Tongue (tissue), 2 donors: ENCODE data around the gene NAPB. TPM values are rescaled to one million over a fixed set of nuclear protein-coding genes. Genes with fewer than 3 reads are reported as not detected.
"Not testable (repeated sequence)": the region's sequence is repeated elsewhere in the genome, so short reads cannot be mapped to it uniquely, and the experiment has no call there.

Experiments used
- DNase-seq: peaks from one replicate; pipeline ENCODE4 v3.0.0-alpha.2; 2015
- total RNA-seq: library from RNA; depleted of rRNA; stranded (reverse); fragments of >200 nt; gene quantifications from one replicate; pipeline ENCODE4 v1.2.3, GENCODE V29; 2014

Gene NAPB
- total RNA-seq, 1 donor from 2014 or later: 23.7 TPM

- DNase-seq: no peak
Measured at GRCh38 chr20:23367770-23368169, 53.5 kb downstream of the NAPB start.

DNA sequence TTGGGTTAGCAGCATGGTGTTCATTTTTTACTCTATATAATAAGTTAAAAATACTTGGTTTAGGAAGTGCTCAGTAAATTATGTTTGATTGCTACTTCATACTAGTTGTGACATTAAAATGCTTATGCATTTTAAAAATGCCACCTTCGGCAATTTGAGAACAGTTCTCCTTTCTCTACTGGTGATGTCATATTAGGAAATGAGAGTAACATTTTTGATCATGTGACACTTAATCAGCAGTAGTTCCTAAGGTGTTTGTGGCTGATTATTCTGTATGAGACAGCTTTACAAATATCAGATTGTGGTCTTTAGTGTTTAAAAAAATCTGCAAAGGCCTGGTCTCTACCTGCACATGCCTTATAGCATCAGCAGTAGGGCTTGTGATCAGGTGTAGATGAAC lies 54.9 kb downstream of the NAPB start:
- DNase-seq: no peak

DNA sequence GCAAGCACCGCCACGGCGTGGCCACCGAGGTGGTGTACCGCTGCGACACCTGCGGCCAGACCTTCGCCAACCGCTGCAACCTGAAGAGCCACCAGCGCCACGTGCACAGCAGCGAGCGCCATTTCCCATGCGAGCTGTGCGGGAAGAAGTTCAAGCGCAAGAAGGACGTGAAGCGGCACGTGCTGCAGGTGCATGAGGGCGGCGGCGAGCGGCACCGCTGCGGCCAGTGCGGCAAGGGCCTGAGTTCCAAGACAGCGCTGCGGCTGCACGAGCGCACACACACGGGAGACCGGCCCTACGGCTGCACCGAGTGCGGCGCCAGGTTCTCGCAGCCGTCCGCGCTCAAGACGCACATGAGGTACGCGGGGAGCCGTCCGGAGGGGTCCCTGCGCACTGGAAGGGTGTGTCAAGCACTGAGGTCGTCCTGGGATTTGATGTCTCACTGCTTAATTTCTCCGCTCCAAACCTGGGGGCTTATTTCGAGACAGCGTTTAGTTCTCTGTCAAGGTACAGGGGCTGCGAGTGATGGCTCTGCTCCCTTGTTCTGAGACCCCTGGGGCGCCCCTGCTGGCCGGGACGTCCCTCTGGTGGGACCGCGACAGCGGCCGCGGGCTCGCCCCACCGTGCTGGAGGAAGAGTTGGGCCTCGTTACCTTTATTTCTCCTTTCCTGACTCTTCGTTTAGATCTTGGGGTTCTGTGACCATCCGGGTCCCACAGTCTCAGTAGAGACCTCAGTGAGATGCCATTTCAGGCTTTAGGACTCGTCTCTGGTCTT lies 55.7 kb downstream of the NAPB start:
- DNase-seq: no peak

DNA sequence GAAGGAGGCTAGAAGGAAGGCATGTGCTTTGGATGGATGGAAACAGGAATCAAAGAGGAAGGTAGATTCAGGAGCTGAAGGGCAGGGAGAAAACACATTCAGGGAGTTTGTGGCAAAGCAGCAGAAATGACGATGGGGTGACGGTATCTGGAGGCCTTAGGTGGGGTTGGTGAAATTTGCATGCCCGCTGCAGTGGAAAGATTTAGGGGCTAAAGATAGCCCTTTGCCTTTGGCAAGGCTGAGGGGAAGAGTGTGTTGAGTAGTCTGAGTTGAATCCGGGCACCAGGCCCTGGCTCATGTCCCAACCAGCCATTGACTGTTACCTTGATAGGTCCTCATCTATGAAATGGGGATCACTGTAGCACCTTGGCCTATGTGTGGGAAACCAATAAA lies 58.0 kb downstream of the NAPB start:
- no peak for DNase-seq

DNA sequence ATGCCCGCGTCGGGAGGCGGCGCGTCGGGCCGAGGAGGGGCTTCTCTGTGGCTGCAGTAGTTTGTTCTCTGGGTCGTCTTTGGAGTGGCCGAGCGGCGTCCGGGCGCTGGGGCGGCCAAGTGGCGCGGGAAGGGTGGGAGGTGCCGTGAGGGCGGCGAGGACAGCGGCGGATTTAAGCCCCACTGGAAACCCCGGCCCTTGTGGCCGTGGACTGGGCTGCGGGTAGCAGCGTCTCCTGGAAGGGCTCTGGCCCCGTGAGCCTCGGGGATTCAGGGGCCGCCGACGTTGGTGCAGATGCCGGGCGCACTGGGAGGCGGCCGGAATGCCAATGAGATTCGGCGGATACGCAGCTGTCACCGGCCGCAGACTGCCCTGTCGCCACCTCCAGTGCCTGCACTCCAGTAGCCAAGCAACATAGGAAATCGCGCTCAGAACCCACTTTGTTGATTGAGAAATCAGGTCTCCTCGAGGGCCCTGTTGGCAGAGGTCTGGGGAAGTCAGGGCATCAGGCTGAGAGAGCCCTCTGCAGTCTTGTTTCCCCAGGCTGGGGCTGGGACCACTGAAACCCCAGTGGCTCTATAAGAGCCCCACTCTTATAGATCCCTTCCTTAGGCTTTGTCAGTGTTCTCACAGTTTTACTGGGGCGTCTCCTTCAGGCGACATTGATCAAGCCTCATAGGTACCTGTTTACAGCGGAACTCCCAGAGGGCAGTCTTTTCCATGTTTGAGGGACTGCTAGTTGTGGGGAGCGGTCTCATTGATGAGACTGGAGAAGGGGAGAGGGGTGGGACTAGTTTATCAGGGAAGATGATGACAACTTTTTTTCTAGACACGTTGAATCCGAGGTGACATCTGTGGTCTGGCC lies 58.7 kb downstream of the NAPB start:
- DNase-seq: peak; percentile 61

DNA sequence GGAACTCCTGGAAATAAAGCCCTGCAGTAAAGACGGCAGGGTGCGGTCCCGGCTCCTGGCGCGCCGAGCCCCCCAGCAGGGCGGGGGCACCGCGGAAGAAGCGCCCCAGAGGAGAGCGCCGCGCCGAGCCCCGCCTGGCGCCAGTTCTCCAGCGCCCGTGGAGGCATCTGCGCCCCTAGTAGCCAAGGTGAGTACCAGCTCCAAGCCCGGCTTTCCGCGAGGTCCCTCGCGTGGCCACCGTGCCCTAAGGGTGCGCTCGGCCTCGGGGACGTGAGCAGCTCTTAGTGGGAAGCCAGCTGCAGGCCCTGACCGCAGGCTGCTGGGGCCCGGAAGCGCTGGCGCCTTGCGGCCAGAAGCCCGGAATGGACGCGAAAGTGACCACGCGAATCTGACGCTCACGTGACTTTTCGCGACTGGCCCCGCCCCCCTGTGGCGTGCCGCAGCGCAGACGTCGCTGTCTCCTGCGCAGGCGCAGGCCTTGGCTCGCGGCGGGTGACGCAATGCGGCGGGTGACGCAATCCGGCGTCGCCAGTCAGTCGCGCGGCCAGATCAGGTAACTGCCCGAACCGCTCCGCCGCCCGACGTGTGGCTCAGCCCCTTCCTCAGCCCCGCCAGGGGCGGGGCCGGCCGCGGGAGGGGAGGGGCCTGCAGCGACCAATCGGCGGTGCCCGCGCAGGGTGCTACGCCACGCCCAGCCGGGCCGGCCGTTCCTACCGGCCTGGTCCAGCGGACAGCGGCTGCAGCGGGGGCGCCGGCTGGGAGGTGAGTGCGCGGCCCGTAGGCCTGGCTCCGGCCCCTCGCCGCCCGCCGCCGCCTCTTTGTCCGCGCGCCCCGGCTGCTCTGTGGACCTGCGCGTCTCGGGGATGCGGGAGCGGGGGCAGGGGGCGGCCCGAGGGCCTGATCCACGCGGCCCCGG lies 59.6 kb downstream of the NAPB start, which contains the start of gene GZF1:
TSS of gene GZF1 (plus strand) at position 707 of the 916 bp plus-strand sequence. CDS start 2,202 bp downstream, outside the sequence.
- DNase-seq: peak; percentile 99

DNA sequence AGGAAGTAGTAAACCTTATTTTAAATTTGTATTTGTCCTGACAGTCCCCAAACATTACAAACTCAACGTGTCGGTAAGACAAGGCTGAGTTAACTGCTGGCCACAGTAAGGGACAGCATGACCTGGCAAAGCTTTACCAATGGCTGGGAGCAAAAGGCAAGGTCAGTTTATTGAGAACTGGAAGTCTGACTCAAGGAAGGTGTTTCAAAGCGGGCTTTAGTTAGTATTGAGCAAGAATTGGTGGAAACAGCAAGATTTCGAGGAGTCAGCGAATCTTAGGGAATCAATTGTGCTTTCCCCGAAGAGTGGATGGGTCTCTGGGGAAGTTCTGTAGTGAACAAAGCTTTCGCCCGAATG lies 60.2 kb downstream of the NAPB start:
- DNase-seq: no peak

- DNase-seq: no peak
Measured at GRCh38 chr20:23360531-23360930, 60.8 kb downstream of the NAPB start.

GRCh38 chr20:23358923-23359593 lies 62.2 kb downstream of the NAPB start:
- DNase-seq: no peak

GRCh38 chr20:23358563-23358906 lies 62.8 kb downstream of the NAPB start:
- DNase-seq: no peak

- peak; percentile 99 for DNase-seq
Measured at GRCh38 chr20:23357767-23358562, 63.3 kb downstream of the NAPB start.

DNA sequence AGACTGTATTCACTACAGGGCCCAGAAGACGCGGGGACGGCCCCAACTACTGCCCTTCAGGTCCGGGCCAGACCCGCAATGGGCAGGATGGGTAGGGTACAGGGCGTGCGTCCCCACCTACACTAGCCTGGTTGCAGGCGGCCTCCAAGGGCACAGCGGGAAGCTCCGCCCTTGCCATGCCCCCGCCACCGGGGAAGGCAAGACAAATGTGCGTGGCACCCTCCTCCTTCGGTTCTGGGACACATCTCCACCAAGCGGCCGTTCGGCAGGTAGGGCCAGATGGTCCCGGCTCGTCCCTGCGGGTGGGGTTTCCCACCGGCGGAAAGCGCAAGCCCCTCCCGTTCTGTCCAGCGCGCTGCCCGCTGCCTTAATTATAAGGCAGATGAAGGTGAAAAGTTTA lies 65.1 kb downstream of the NAPB start:
- no peak for DNase-seq

DNA sequence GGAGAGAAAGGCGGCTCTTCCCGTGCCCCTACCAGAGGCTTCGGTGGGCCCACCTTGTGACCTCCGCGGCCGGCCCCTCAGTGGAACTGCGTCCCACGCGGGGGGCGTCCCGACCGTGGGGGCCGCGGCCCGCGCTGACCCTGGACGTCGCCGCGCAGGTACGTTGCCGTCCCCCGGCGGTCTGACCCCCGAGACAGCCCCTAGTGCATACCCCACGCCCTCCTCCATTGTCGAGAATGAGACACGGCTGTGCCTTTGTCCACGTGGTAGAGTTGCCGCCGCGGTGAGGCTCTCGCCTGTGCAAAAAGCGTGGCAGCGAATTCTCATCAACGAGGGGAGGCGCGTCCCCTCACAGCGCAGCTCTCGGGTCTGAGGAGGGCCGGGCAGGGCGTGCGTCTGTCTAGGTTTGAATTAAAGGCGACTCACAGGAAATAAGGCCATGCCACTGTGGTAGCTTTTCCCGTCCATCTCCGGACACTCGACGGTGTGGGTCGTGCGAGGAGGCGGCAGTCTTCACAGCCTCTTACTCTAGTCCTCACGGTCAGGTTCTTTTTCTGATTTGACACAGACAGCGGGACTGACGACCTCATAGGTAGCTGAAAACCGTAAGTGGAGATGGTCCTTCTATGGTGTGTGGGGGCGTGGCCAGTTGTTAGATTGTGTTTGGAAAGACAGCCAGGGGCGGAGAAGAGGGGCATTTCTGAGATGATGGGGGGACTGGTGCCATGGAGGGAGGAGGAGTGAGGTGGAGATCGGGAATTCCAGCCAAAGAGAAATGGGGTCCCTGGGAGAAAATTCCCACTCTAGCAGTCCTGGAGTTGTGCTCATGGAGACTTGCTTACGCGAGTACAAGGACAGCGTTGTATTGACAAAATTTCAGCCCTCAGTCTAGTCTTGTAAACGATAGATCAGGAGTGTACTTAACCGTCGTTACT lies 70.1 kb downstream of the NAPB start:
- DNase-seq: peak; percentile 73

- DNase-seq: peak; percentile 99
Measured at GRCh38 chr20:23350196-23350903, 70.9 kb downstream of the NAPB start, which contains the start of gene NXT1. TSS of gene NXT1 (plus strand) at chr20:23350791. CDS start at chr20:23354042, 3,251 bp downstream.

DNA sequence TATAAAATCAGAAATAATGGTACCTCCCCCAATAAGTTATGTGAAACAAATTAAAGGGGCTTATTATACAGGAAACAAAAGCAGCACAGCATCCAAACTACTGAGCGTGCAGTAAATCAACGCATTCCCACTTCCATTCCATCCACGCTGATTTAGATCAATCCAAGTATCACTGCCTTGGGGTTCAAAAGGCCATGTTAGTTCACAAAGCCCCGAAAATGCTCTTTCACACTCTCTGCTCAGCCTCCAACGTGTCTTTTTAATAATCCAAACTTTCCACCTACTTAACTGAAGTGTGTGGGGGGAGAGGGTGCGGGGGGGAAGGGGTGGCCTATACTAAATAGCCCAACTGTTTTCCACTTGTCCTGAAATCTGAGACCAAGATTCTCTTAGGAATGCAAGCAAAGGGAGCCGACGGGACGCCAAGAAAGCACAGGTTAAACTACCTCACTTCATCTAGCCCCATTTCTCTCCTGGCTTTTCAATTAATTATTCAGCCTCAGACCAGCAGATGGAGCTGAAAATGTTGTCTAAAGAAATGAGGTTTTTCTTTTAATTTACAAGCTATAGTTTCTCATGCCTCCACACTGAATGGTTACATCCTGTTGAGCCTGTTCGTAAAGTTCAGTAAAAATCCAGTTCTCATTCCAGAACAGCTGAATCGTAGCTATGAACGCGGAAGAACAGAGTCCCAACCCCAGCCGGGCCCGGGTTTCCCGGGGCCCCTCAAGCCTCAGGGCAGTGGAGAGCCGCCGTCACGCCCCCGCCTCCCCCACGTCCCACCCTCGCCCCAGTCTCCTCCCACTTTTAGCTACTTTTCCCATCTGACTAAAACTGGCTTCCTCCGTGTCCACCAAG lies 71.7 kb downstream of the NAPB start:
- peak; percentile 94 for DNase-seq

DNA sequence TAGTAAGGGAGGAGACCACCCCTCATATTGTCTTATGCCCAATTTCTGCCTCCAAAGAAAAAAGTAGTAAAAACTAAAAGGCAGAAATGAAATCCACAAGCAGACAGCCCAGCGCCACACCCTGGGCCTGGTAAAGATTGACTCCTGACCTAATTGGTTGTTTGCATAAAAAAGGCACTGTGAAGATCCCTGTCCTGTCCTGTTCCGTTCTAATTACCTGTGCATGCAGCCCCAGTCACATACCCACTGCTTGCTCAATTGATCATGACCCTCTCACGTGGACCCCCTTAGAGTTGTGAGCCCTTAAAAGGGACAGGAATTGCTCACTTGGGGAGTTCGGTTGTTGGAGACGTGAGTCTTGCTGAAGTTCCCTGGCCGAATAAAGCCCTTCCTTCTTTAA lies 72.8 kb downstream of the NAPB start:
- not testable (repeated sequence) for DNase-seq

- DNase-seq: no peak
Measured at GRCh38 chr20:23347791-23348190, 73.5 kb downstream of the NAPB start.

DNA sequence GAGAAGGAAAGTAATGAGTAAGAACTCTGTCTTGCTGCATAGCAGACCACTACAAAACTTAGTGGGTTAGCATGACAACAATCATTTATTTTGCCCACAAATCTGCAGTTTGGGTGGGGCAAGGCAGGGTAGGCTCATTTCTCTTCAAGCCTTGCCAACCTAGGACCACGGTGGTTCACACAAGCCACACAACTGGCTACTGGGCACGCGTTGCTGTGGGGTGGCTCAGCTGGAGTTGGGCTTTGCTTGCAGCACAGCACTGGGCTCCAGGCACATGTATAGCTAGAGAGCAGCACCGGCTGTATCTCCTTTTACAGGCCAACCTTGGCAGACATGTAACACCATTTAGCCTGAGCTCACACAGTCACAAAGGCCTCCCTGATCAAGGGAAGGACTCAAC lies 75.3 kb downstream of the NAPB start:
- DNase-seq: no peak
